Astrocyte (in vitro differentiated cells and primary cell): ENCODE measurements around the gene OTUD7B.

Experiments
- CTCF ChIP-seq: IDR thresholded peaks from 2 replicates; pipeline ENCODE4 v1.5.1; 2011; ENCODE audit warnings: low read depth, mild to moderate bottlenecking, inconsistent platforms, low read length, moderate library complexity; ENCODE audit not compliant: insufficient read depth
- EZH2 ChIP-seq: IDR thresholded peaks from 2 replicates; pipeline ENCODE4 v1.6.1; 2012; ENCODE audit warnings: mild to moderate bottlenecking, low read length, inconsistent platforms; ENCODE audit not compliant: insufficient read depth

GRCh38 chr1:150006881-150007421 is 3.6 kb downstream of the OTUD7B start:
- TF ChIP-seq CTCF (no peak), EZH2 (no peak)
